Ishikawa (cell line): Measurements from ENCODE around the gene SMYD3.

Experiments
- EGR1 ChIP-seq: IDR thresholded peaks from 2 replicates; pipeline ENCODE4 v1.6.1; 2012
- EP300 ChIP-seq: IDR thresholded peaks from 2 replicates; pipeline ENCODE4 v1.6.1; 2012; ENCODE audit warnings: borderline replicate concordance
- RAD21 ChIP-seq: IDR thresholded peaks from 2 replicates; pipeline ENCODE4 v1.6.1; 2012; ENCODE audit warnings: low read depth
- TAF1 ChIP-seq: IDR thresholded peaks from 2 replicates; pipeline ENCODE4 v1.6.1; 2012; ENCODE audit warnings: low read depth, mild to moderate bottlenecking
- TF ChIP-seq, protein P1 (sequence below): IDR thresholded peaks from 2 replicates; pipeline ENCODE4 v1.6.1; 2012; ENCODE audit warnings: low read depth, mild to moderate bottlenecking

DNA sequence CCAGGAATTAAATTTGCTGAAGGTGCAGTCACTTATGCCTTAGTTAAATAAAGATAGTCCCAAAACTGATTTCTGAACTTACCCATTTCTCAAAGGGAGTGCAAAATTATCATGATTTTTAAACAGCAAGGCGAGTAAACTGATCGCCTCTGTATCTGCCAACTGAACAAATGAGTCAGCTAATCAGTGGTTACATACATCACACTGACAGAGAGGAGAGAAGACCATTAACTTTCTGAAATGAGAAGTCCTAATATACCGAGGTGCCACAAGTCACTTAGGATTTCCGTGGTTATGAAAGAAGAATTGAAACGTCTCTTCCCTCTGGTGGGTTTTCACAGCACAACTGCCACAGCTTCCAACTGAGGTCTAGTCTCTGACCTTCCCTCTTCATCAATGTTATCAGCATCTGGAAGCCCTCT is 400.7 kb downstream of the SMYD3 start:
- TF ChIP-seq RAD21 (no peak), EGR1 (no peak), TAF1 (no peak), EP300 (no peak)
- TF ChIP-seq, protein P1, sequence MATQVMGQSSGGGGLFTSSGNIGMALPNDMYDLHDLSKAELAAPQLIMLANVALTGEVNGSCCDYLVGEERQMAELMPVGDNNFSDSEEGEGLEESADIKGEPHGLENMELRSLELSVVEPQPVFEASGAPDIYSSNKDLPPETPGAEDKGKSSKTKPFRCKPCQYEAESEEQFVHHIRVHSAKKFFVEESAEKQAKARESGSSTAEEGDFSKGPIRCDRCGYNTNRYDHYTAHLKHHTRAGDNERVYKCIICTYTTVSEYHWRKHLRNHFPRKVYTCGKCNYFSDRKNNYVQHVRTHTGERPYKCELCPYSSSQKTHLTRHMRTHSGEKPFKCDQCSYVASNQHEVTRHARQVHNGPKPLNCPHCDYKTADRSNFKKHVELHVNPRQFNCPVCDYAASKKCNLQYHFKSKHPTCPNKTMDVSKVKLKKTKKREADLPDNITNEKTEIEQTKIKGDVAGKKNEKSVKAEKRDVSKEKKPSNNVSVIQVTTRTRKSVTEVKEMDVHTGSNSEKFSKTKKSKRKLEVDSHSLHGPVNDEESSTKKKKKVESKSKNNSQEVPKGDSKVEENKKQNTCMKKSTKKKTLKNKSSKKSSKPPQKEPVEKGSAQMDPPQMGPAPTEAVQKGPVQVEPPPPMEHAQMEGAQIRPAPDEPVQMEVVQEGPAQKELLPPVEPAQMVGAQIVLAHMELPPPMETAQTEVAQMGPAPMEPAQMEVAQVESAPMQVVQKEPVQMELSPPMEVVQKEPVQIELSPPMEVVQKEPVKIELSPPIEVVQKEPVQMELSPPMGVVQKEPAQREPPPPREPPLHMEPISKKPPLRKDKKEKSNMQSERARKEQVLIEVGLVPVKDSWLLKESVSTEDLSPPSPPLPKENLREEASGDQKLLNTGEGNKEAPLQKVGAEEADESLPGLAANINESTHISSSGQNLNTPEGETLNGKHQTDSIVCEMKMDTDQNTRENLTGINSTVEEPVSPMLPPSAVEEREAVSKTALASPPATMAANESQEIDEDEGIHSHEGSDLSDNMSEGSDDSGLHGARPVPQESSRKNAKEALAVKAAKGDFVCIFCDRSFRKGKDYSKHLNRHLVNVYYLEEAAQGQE, result no peak
